SK-N-DZ (cell line): ENCODE measurements around the gene NALF2. TPM values are rescaled to one million over a fixed set of nuclear protein-coding genes. Genes with fewer than 3 reads are reported as not detected.

ENCODE experiments used
- DNase-seq: peaks from one replicate; pipeline ENCODE4 v3.0.0-alpha.2; 2015; ENCODE audit warnings: low spot score
- polyA plus RNA-seq, 2 experiments: library from polyadenylated mRNA; depleted of rRNA; stranded (reverse); fragments of >200 nt; gene quantifications; 2 replicates each; pipeline ENCODE4 v1.2.3, GENCODE V29; 2014

NALF2 gene
- 2.9 and 3.2 TPM in 2 replicates for polyA plus RNA-seq (2014; cell fraction: cytosol; rRNA removed)
- 0.82 and 1.1 TPM in 2 replicates for polyA plus RNA-seq (2014; cell fraction: nucleus; rRNA removed)

GRCh38 chrX:69503782-69504625, at the start of gene NALF2:
Gene NALF2, plus strand, starts transcription at chrX:69504326. Its CDS starts 957 bp downstream, at chrX:69505283.
- DNase-seq = peak; percentile 73

- DNase-seq = no peak
These were observed 46.4 kb upstream of the NALF2 start for GRCh38 chrX:69457756-69458155.

GRCh38 chrX:69466546-69466945, 37.6 kb upstream of the NALF2 start:
- no peak for DNase-seq

GRCh38 chrX:69469975-69470374, 34.2 kb upstream of the NALF2 start:
- no peak for DNase-seq

GRCh38 chrX:69489625-69490024, 14.5 kb upstream of the NALF2 start:
- no peak for DNase-seq

- DNase-seq = peak; percentile 31
These were observed 10.9 kb upstream of the NALF2 start for GRCh38 chrX:69493193-69493592.

GRCh38 chrX:69493766-69494165, 10.4 kb upstream of the NALF2 start:
- DNase-seq = no peak

- no peak for DNase-seq
These were observed 7.9 kb upstream of the NALF2 start for GRCh38 chrX:69496183-69496582.

GRCh38 chrX:69501429-69501828, 2.7 kb upstream of the NALF2 start:
- DNase-seq = peak; percentile 74

- DNase-seq = peak; percentile 67
These were observed 821 bp upstream of the NALF2 start for GRCh38 chrX:69503228-69503781.

GRCh38 chrX:69504626-69505612, 793 bp downstream of the NALF2 start:
- DNase-seq = no peak

- no peak for DNase-seq
These were observed 1.9 kb downstream of the NALF2 start for GRCh38 chrX:69505772-69506616.

- DNase-seq = no peak
These were observed 2.7 kb downstream of the NALF2 start for GRCh38 chrX:69506617-69507499.

- DNase-seq = no peak
These were observed 3.3 kb downstream of the NALF2 start for GRCh38 chrX:69507500-69507789.

- DNase-seq = no peak
These were observed 4.5 kb downstream of the NALF2 start for GRCh38 chrX:69508610-69509009.

GRCh38 chrX:69510137-69510715, 6.1 kb downstream of the NALF2 start:
- DNase-seq = no peak

GRCh38 chrX:69510914-69511513, 6.9 kb downstream of the NALF2 start:
- DNase-seq = no peak

GRCh38 chrX:69522052-69522451, 17.9 kb downstream of the NALF2 start:
- no peak for DNase-seq

- no peak for DNase-seq
These were observed 19.2 kb downstream of the NALF2 start for GRCh38 chrX:69523314-69523713.
